DOHH2 (cell line): ENCODE measurements around the gene ZBTB7C.

Source experiments
- CTCF ChIP-seq: fragments of 200-600 bp; sonication (generic); IDR thresholded peaks from one replicate; pipeline ENCODE4 v1.5.1; 2014; ENCODE audit warnings: antibody characterized with exemption, mild to moderate bottlenecking, low read depth, low read length; ENCODE audit not compliant: poor library complexity, severe bottlenecking
- EZH2phosphoT487 ChIP-seq: fragments of 200-600 bp; sonication (generic); IDR thresholded peaks from 2 replicates; pipeline ENCODE4 v1.6.1; 2017; ENCODE audit warnings: borderline replicate concordance, mild to moderate bottlenecking, antibody characterized with exemption, low read length, moderate library complexity, mixed read lengths

GRCh38 chr18:48042431-48042830, 366.8 kb downstream of the ZBTB7C start:
- TF ChIP-seq CTCF (no peak), EZH2phosphoT487 (no peak)
